IMR-90 (cell line): ENCODE data around the gene GDPD1. TPM values are rescaled to one million over a fixed set of nuclear protein-coding genes. Genes with fewer than 3 reads are reported as not detected.

Experiments used
- ATAC-seq: fragments of 200-7000 bp; cut with Tn5 transposase; 2 replicates; pipeline ENCODE4 v1.9.1; 2020; ENCODE audit warnings: low read depth, mild to moderate bottlenecking, moderate library complexity
- BruUV-seq: library from RNA; stranded (reverse); fragments of 400-500 nt; replicated peaks from 2 replicates; lab custom pipeline; 2021; lab: Mats Ljungman, UMichigan
- CTCF ChIA-PET: fragments of 300-600 bp; formaldehyde crosslinking; extraction: SDS; loops from one replicate; lab custom pipeline; 2021; ENCODE audit warnings: antibody characterized with exemption; lab: Yijun Ruan, JAX
- POLR2A ChIA-PET: fragments of 300-600 bp; sonication (Branson Sonifier 250); formaldehyde crosslinking; loops from one replicate; lab custom pipeline; 2022; ENCODE audit warnings: antibody characterized with exemption; ENCODE audit not compliant: unreplicated experiment; lab: Charles Lee
- DNase-seq: peaks from one replicate; pipeline ENCODE4 v3.0.0; 2013
- H2AFZ ChIP-seq: replicated peaks from 2 replicates; pipeline ENCODE3; 2013; ENCODE audit warnings: low read length, mild to moderate bottlenecking; ENCODE audit not compliant: poor library complexity
- H2AK5ac ChIP-seq: 2 replicates; pipeline ENCODE4 v1.6.1; 2013; ENCODE audit warnings: low read depth, low read length, inconsistent platforms
- H2AK9ac ChIP-seq: replicated peaks from 2 replicates; pipeline ENCODE3; 2013; ENCODE audit warnings: mild to moderate bottlenecking, low read depth, low read length, moderate library complexity; ENCODE audit not compliant: poor library complexity
- H2BK120ac ChIP-seq: 2 replicates; pipeline ENCODE4 v1.6.1; 2013; ENCODE audit warnings: low read depth, low read length, inconsistent platforms
- H2BK15ac ChIP-seq: 3 replicates; pipeline ENCODE4 v1.6.1; 2013; ENCODE audit warnings: low read depth, low read length, inconsistent platforms
- H2BK20ac ChIP-seq: 2 replicates; pipeline ENCODE4 v1.6.1; 2013; ENCODE audit warnings: low read depth, mild to moderate bottlenecking, inconsistent platforms, low read length, moderate library complexity
- H2BK5ac ChIP-seq: 2 replicates; pipeline ENCODE4 v1.6.1; 2013; ENCODE audit warnings: mild to moderate bottlenecking, low read depth, low read length, inconsistent platforms; ENCODE audit not compliant: poor library complexity, severe bottlenecking
- H3K14ac ChIP-seq: replicated peaks from 2 replicates; pipeline ENCODE4 v1.6.1; 2013; ENCODE audit warnings: low read depth, low read length, inconsistent platforms
- H3K18ac ChIP-seq: 2 replicates; pipeline ENCODE4 v1.6.1; 2013; ENCODE audit warnings: low read depth, low read length, control low read depth
- H3K23ac ChIP-seq: 2 replicates; pipeline ENCODE4 v1.6.1; 2013; ENCODE audit warnings: low read depth, low read length, inconsistent platforms
- H3K27ac ChIP-seq: 2 replicates; pipeline ENCODE4 v1.5.1; 2013; ENCODE audit warnings: mild to moderate bottlenecking, control low read depth, low read length; ENCODE audit not compliant: insufficient read depth
- H3K27me3 ChIP-seq: 2 replicates; pipeline ENCODE4 v1.6.1; 2013; ENCODE audit warnings: low read length; ENCODE audit not compliant: control insufficient read depth, insufficient read depth
- H3K36me3 ChIP-seq: 2 replicates; pipeline ENCODE4 v1.6.1; 2013; ENCODE audit warnings: low read length, mixed read lengths; ENCODE audit not compliant: control insufficient read depth, insufficient read depth
- H3K4ac ChIP-seq: 2 replicates; pipeline ENCODE4 v1.6.1; 2013; ENCODE audit warnings: low read depth, low read length, inconsistent platforms
- H3K4me1 ChIP-seq: 2 replicates; pipeline ENCODE4 v1.6.1; 2013; ENCODE audit warnings: low read length, mixed read lengths; ENCODE audit not compliant: control insufficient read depth, insufficient read depth
- H3K4me2 ChIP-seq: 2 replicates; pipeline ENCODE4 v1.6.1; 2013; ENCODE audit warnings: low read depth, mild to moderate bottlenecking, control low read depth, low read length, moderate library complexity
- H3K4me3 ChIP-seq: 2 replicates; pipeline ENCODE4 v1.5.1; 2013; ENCODE audit warnings: low read depth, mild to moderate bottlenecking, control low read depth, low read length, moderate library complexity; ENCODE audit not compliant: insufficient read depth
- H3K56ac ChIP-seq: 2 replicates; pipeline ENCODE4 v1.6.1; 2013; ENCODE audit warnings: low read length, inconsistent platforms; ENCODE audit not compliant: insufficient read depth; ENCODE audit errors: extremely low read depth
- H3K79me1 ChIP-seq, 2 experiments: 2 replicates each; pipeline ENCODE4 v1.6.1; 2013; ENCODE audit warnings: low read length in 2 of 2, inconsistent platforms in 1 of 2, low read depth in 1 of 2
- H3K9ac ChIP-seq: 2 replicates; pipeline ENCODE4 v1.6.1; 2013; ENCODE audit warnings: low read depth, low read length, control low read depth
- H3K9me1 ChIP-seq: 2 replicates; pipeline ENCODE4 v1.6.1; 2013; ENCODE audit warnings: low read length, inconsistent platforms; ENCODE audit not compliant: insufficient read depth
- H3K9me3 ChIP-seq: 2 replicates; pipeline ENCODE4 v1.6.1; 2013; ENCODE audit warnings: low read length; ENCODE audit not compliant: control insufficient read depth, insufficient read depth
- H4K20me1 ChIP-seq: 2 replicates; pipeline ENCODE4 v1.6.1; 2013; ENCODE audit warnings: low read length, inconsistent platforms; ENCODE audit not compliant: insufficient read depth
- H4K5ac ChIP-seq: 2 replicates; pipeline ENCODE4 v1.6.1; 2013; ENCODE audit warnings: mild to moderate bottlenecking, low read depth, low read length, control low read depth
- H4K8ac ChIP-seq, 2 experiments: 2 replicates each; pipeline ENCODE4 v1.6.1; 2013; ENCODE audit warnings: low read depth in 2 of 2, low read length in 2 of 2, control low read depth in 1 of 2, inconsistent platforms in 1 of 2
- H4K91ac ChIP-seq: 2 replicates; pipeline ENCODE4 v1.6.1; 2013; ENCODE audit warnings: low read depth, low read length, inconsistent platforms; ENCODE audit not compliant: insufficient read depth
- POLR2A ChIP-seq: IDR thresholded peaks from 2 replicates; pipeline ENCODE4 v1.6.1; 2012; ENCODE audit warnings: mild to moderate bottlenecking, low read depth, low read length
- WGBS, 2 experiments: methylation state at CpG; one replicate each; pipeline versions ENCODE4 v1.1.5 to v1.1.7; 2013; ENCODE audit warnings: missing lambda C conversion rate in 2 of 2; ENCODE audit not compliant: insufficient read length in 1 of 2; ENCODE audit errors: extremely low coverage in 2 of 2; 5-methylcytosine and 5-hydroxymethylcytosine counted together
- dilution Hi-C: fragments of 300-500 bp; cut with HindIII; formaldehyde crosslinking; loops from one replicate; pipeline ENCODE4 v1.14.3; 2018; ENCODE audit warnings: low sequenced_read_pairs; ENCODE audit not compliant: unreplicated experiment
- in situ Hi-C: fragments of 300-500 bp; cut with MboI; formaldehyde crosslinking; loops from 3 replicates; pipeline ENCODE4 v1.14.3; 2019; ENCODE audit warnings: low sequenced_read_pairs, inconsistent platforms, mixed read lengths
- intact Hi-C: fragments of 100-400 bp; cut with micrococcal nuclease; formaldehyde crosslinking; loops from 2 replicates; pipeline ENCODE4 v1.10.0; 2022
- polyA plus RNA-seq, 3 experiments: library from polyadenylated mRNA; depleted of rRNA; stranded (reverse); fragments of >200 nt; gene quantifications; 2 replicates each; pipeline ENCODE4 v1.2.3, GENCODE V29; 2012; ENCODE audit warnings: low replicate concordance in 1 of 3
- total RNA-seq: library from RNA; depleted of rRNA; stranded (reverse); fragments of >200 nt; gene quantifications from 2 replicates; pipeline ENCODE4 v1.2.3, GENCODE V29; 2012

The GDPD1 gene
- total and polyA plus RNA-seq, 2 of the 4 experiments (the other 2 are of a cell fraction): 0.72 to 0.84 TPM

- no peaks in the 10 kb centered on the region for H3K9me3 ChIP-seq
- H3K9me1 ChIP-seq: no peaks in the 10 kb centered on the region
- H4K20me1 ChIP-seq: no peaks in the 10 kb centered on the region
- in situ Hi-C loops: no loop called here
- intact Hi-C loops: no loop called here
- no peak overlapping the region for H2AK5ac ChIP-seq
- no peak overlapping the region for H3K27ac ChIP-seq
- no peaks in the 10 kb centered on the region for H3K36me3 ChIP-seq
- H3K4ac ChIP-seq: no peak overlapping the region
- POLR2A ChIA-PET: no interaction called here
- H3K18ac ChIP-seq: no peak overlapping the region
- no peak overlapping the region for H2BK120ac ChIP-seq
- no peak overlapping the region for H4K8ac ChIP-seq
- CTCF ChIA-PET: no interaction called here
- dilution Hi-C loops: no loop called here
- no peaks in the 10 kb centered on the region for H3K79me1 ChIP-seq
- H3K4me1 ChIP-seq: no peaks in the 10 kb centered on the region
- TF ChIP-seq POLR2A: no peak
- H2AFZ ChIP-seq: no peak overlapping the region
- no peak overlapping the region for H3K4me2 ChIP-seq
- no peak overlapping the region for H4K5ac ChIP-seq
- no peak for DNase-seq
- no CpG with 5 or more reads among the region's 1 CpG for WGBS, 2 experiments
- BruUV-seq: no TSS peak
- H2BK20ac ChIP-seq: no peak overlapping the region
- H3K9ac ChIP-seq: no peak overlapping the region
- H2BK5ac ChIP-seq: no peak overlapping the region
- no peak overlapping the region for H4K91ac ChIP-seq
- H3K56ac ChIP-seq: no peak overlapping the region
- H3K14ac ChIP-seq: no peak overlapping the region
- H3K4me3 ChIP-seq: no peak overlapping the region
- H2AK9ac ChIP-seq: no peak overlapping the region
- peaks cover 1% of the 10 kb centered on the region; the same call in 1 of the 2 replicates for H3K27me3 ChIP-seq
- H2BK15ac ChIP-seq: no peak overlapping the region
- ATAC-seq: no peak
- no peak overlapping the region for H3K23ac ChIP-seq
Measured at GRCh38 chr17:59292174-59292523, 71.8 kb downstream of the GDPD1 start.
